DND-41 (cell line): ENCODE results near the gene P2RY13.

Experiments used
- ATAC-seq: fragments of 200-7000 bp; cut with Tn5 transposase; 3 replicates; pipeline ENCODE4 v1.9.1; 2021; ENCODE audit warnings: low read depth; ENCODE audit not compliant: insufficient read depth
- DNase-seq: peaks from one replicate; pipeline ENCODE4 v3.0.0-alpha.2; 2020
- H2AFZ ChIP-seq: 2 replicates; pipeline ENCODE4 v1.6.0; 2012; ENCODE audit warnings: low read depth, low read length
- H3K27ac ChIP-seq: 2 replicates; pipeline ENCODE4 v1.5.1; 2012; ENCODE audit warnings: low read length, inconsistent platforms
- H3K27me3 ChIP-seq: fragments of 200-600 bp; sonication (generic); 2 replicates; pipeline ENCODE4 v1.6.0; 2012; ENCODE audit warnings: low read length, mild to moderate bottlenecking, inconsistent platforms; ENCODE audit not compliant: insufficient read depth, poor library complexity
- H3K36me3 ChIP-seq: 2 replicates; pipeline ENCODE4 v1.5.1; 2012; ENCODE audit warnings: low read length, inconsistent platforms; ENCODE audit not compliant: insufficient read depth
- H3K4me1 ChIP-seq: 2 replicates; pipeline ENCODE4 v1.5.1; 2012; ENCODE audit warnings: mild to moderate bottlenecking, low read length; ENCODE audit not compliant: insufficient read depth
- H3K4me2 ChIP-seq: 2 replicates; pipeline ENCODE4 v1.6.0; 2012; ENCODE audit warnings: mild to moderate bottlenecking, moderate library complexity, low read length, inconsistent platforms; ENCODE audit not compliant: insufficient read depth
- H3K4me3 ChIP-seq, 2 experiments: fragments of 200-600 bp in 1 of 2; shearing (Covaris generic) in 1 of 2; 2 replicates each; pipeline ENCODE4 v1.5.1; 2012 to 2016; ENCODE audit warnings: inconsistent platforms in 2 of 2, low read length in 2 of 2, mild to moderate bottlenecking in 2 of 2, low read depth in 1 of 2, moderate library complexity in 1 of 2
- H3K79me2 ChIP-seq: 2 replicates; pipeline ENCODE4 v1.6.0; 2012; ENCODE audit warnings: low read length, inconsistent platforms; ENCODE audit not compliant: insufficient read depth
- H3K9ac ChIP-seq: 2 replicates; pipeline ENCODE4 v1.6.0; 2012; ENCODE audit warnings: low read depth, mild to moderate bottlenecking, inconsistent platforms, low read length, moderate library complexity
- H3K9me3 ChIP-seq: 2 replicates; pipeline ENCODE4 v1.5.1; 2012; ENCODE audit warnings: low read length, moderate library complexity, mild to moderate bottlenecking, inconsistent platforms; ENCODE audit not compliant: insufficient read depth, severe bottlenecking
- H4K20me1 ChIP-seq: 2 replicates; pipeline ENCODE4 v1.6.0; 2012; ENCODE audit warnings: low read length; ENCODE audit not compliant: insufficient read depth
- CTCF ChIP-seq: IDR thresholded peaks from 2 replicates; pipeline ENCODE4 v1.5.1; 2012; ENCODE audit warnings: borderline replicate concordance, low read length, moderate library complexity, mild to moderate bottlenecking; ENCODE audit not compliant: poor library complexity, severe bottlenecking; ENCODE audit errors: extremely low read depth
- EZH2 ChIP-seq: IDR thresholded peaks from 3 replicates; pipeline ENCODE4 v1.6.1; 2012; ENCODE audit warnings: borderline replicate concordance, low read depth, mild to moderate bottlenecking, moderate library complexity, low read length, inconsistent platforms; ENCODE audit not compliant: severe bottlenecking

The P2RY13 gene

GRCh38 chr3:151357463-151357850, 28.1 kb upstream of the P2RY13 start:
- Histone ChIP-seq H3K27ac (peak overlapping the region; percentile 45; the same call in 1 of the 2 replicates), H2AFZ (no peak overlapping the region), H3K36me3 (no peaks in the 10 kb centered on the region), H3K9me3 (no peaks in the 10 kb centered on the region), H3K27me3 (no peaks in the 10 kb centered on the region), H3K4me3 (no peak overlapping the region), H3K4me2 (no peak overlapping the region; the same call in 1 of the 2 replicates), H3K4me1 (peaks cover 16% of the 10 kb centered on the region), H3K79me2 (no peaks in the 10 kb centered on the region), H3K9ac (no peak overlapping the region), H4K20me1 (no peaks in the 10 kb centered on the region)
- ATAC-seq (no peak), DNase-seq (no peak)
- TF ChIP-seq CTCF (no peak), EZH2 (no peak)

GRCh38 chr3:151356794-151357462, 27.6 kb upstream of the P2RY13 start:
- H2AFZ ChIP-seq, result no peak overlapping the region
- no peak overlapping the region for H3K9ac ChIP-seq
- ATAC-seq (peak; percentile 82), DNase-seq (peak; percentile 20)
- H3K36me3 ChIP-seq, result no peaks in the 10 kb centered on the region
- no peak overlapping the region for H3K27ac ChIP-seq
- H3K4me3 ChIP-seq, result no peak overlapping the region
- no peaks in the 10 kb centered on the region for H4K20me1 ChIP-seq
- H3K4me1 ChIP-seq, result peaks cover 16% of the 10 kb centered on the region
- H3K4me2 ChIP-seq, result no peak overlapping the region
- TF ChIP-seq EZH2 (no peak), CTCF (no peak)
- H3K79me2 ChIP-seq, result no peaks in the 10 kb centered on the region
- H3K9me3 ChIP-seq, result no peaks in the 10 kb centered on the region
- H3K27me3 ChIP-seq, result no peaks in the 10 kb centered on the region

GRCh38 chr3:151351648-151352047, 22.3 kb upstream of the P2RY13 start:
- Histone ChIP-seq H3K27me3 (no peaks in the 10 kb centered on the region), H3K27ac (no peak overlapping the region), H3K36me3 (no peaks in the 10 kb centered on the region), H3K4me2 (no peak overlapping the region), H3K4me1 (peaks cover 3% of the 10 kb centered on the region), H3K9me3 (no peaks in the 10 kb centered on the region), H2AFZ (no peak overlapping the region), H4K20me1 (no peaks in the 10 kb centered on the region), H3K4me3 (no peak overlapping the region), H3K9ac (no peak overlapping the region), H3K79me2 (no peaks in the 10 kb centered on the region)
- no peak for DNase-seq
- TF ChIP-seq EZH2, result no peak
- no peak for TF ChIP-seq CTCF
- no peak for ATAC-seq

DNA sequence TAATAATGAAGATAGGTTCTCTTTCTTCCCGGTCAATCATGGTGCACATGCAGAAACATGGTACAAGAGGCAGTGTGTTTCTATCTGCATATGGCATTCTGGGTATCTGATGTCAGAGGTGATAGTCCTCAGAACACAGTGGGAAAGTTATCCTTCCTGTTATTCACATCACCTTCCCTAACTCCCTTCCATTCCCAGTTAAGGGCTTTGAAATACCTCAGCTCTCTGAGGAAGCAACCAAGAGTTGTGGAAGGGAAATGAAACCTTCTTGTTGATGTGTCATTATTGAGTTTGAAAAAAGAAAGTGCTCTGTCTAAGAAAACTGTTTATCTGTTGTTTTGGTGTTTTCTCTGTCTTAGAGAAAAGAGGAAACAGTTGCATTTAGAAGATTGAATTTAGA, 21.9 kb upstream of the P2RY13 start:
- Histone ChIP-seq H3K27me3 (no peaks in the 10 kb centered on the region), H3K36me3 (no peaks in the 10 kb centered on the region), H2AFZ (no peak overlapping the region), H3K4me3 (no peak overlapping the region), H3K4me2 (no peak overlapping the region), H3K79me2 (no peaks in the 10 kb centered on the region), H3K9ac (no peak overlapping the region), H4K20me1 (no peaks in the 10 kb centered on the region), H3K9me3 (no peaks in the 10 kb centered on the region), H3K4me1 (no peaks in the 10 kb centered on the region), H3K27ac (no peak overlapping the region)
- DNase-seq (no peak), ATAC-seq (no peak)
- TF ChIP-seq CTCF, result no peak
- TF ChIP-seq EZH2, result no peak
